ENCODE results near the gene ARID1B.

GRCh38 chr6:157049133-157049532 is 272.0 kb downstream of the ARID1B start:
- no peak for TF ChIP-seq POLR2AphosphoS5 (IDR thresholded peaks at IDR 0.05; ENCODE audit: low read depth, low read length)
- TF ChIP-seq CTCF (IDR thresholded peaks at IDR 0.05 in 2 of 3, conservative IDR thresholded peaks at IDR 0.05 in 1 of 3; ENCODE audit: borderline replicate concordance in 1 of 3, insufficient read depth in 1 of 3, low read depth in 2 of 3, low read length in 2 of 3), result no peak
- TF ChIP-seq POLR2A (IDR thresholded peaks at IDR 0.05; ENCODE audit: borderline replicate concordance, extremely low read depth, insufficient read depth, insufficient read length), result no peak
